ENCODE results near the gene ITPRIPL2. TPM values are rescaled to one million over a fixed set of nuclear protein-coding genes. Genes with fewer than 3 reads are reported as not detected.

Gene ITPRIPL2
- total RNA-seq, 1 donor from 2014 or later, result 39.2 TPM

- Mint-ChIP-seq H3K4me1 (peaks cover 16% of the 10 kb centered on the region), H3K27me3 (ENCODE audit: low read depth) (no peaks in the 10 kb centered on the region), H3K36me3 (no peaks in the 10 kb centered on the region), H3K4me3 (no peak overlapping the region), H3K9me3 (no peaks in the 10 kb centered on the region), H3K27ac (no peak overlapping the region)
- TF ChIP-seq CTCF (IDR thresholded peaks at IDR 0.05; ENCODE audit: unreplicated experiment), result no peak
- no peak for DNase-seq (ENCODE audit: low spot score in 2 of 2, unreplicated experiment in 2 of 2)
Observed at GRCh38 chr16:19110537-19111360, 3.0 kb upstream of the ITPRIPL2 start.

GRCh38 chr16:19112099-19112407 is 1.7 kb upstream of the ITPRIPL2 start:
- Mint-ChIP-seq H3K27me3 (ENCODE audit: low read depth) (no peaks in the 10 kb centered on the region), H3K36me3 (no peaks in the 10 kb centered on the region), H3K9me3 (no peaks in the 10 kb centered on the region), H3K4me1 (peaks cover 19% of the 10 kb centered on the region), H3K4me3 (peak overlapping the region; percentile 42), H3K27ac (no peak overlapping the region)
- DNase-seq (ENCODE audit: low spot score in 2 of 2, unreplicated experiment in 2 of 2), result no peak
- no peak for TF ChIP-seq CTCF (IDR thresholded peaks at IDR 0.05; ENCODE audit: unreplicated experiment)

- peak overlapping the region; percentile 76 for H3K4me3 Mint-ChIP-seq
- peaks cover 2% of the 10 kb centered on the region for H3K36me3 Mint-ChIP-seq
- peak overlapping the region; percentile 75 for H3K27ac Mint-ChIP-seq
- no peaks in the 10 kb centered on the region for H3K27me3 Mint-ChIP-seq (ENCODE audit: low read depth)
- no peaks in the 10 kb centered on the region for H3K9me3 Mint-ChIP-seq
- no peak for DNase-seq (ENCODE audit: low spot score in 2 of 2, unreplicated experiment in 2 of 2)
- TF ChIP-seq CTCF (IDR thresholded peaks at IDR 0.05; ENCODE audit: unreplicated experiment), result no peak
- H3K4me1 Mint-ChIP-seq, result peaks cover 34% of the 10 kb centered on the region
Observed at GRCh38 chr16:19114359-19115147, 789 bp downstream of the ITPRIPL2 start.

GRCh38 chr16:19115148-19116021 is 1.6 kb downstream of the ITPRIPL2 start:
- Mint-ChIP-seq H3K4me3 (peak overlapping the region; percentile 56), H3K27ac (peak overlapping the region; percentile 30), H3K27me3 (ENCODE audit: low read depth) (no peaks in the 10 kb centered on the region), H3K36me3 (peaks cover 2% of the 10 kb centered on the region), H3K4me1 (peaks cover 36% of the 10 kb centered on the region), H3K9me3 (no peaks in the 10 kb centered on the region)
- no peak for TF ChIP-seq CTCF (IDR thresholded peaks at IDR 0.05; ENCODE audit: unreplicated experiment)
- DNase-seq (ENCODE audit: low spot score in 2 of 2, unreplicated experiment in 2 of 2), result no peak

GRCh38 chr16:19116711-19117449 is 3.1 kb downstream of the ITPRIPL2 start:
- TF ChIP-seq CTCF (IDR thresholded peaks at IDR 0.05; ENCODE audit: unreplicated experiment), result no peak
- Mint-ChIP-seq H3K9me3 (no peaks in the 10 kb centered on the region), H3K36me3 (peaks cover 5% of the 10 kb centered on the region), H3K4me3 (peak overlapping the region; percentile 25), H3K4me1 (peaks cover 45% of the 10 kb centered on the region), H3K27me3 (ENCODE audit: low read depth) (no peaks in the 10 kb centered on the region), H3K27ac (peak overlapping the region; percentile 84)
- no peak for DNase-seq (ENCODE audit: low spot score in 2 of 2, unreplicated experiment in 2 of 2)
